OCI-LY3 (cell line): ENCODE measurements around the gene ECSIT.

ENCODE experiments used
- EZH2phosphoT487 ChIP-seq: fragments of 200-600 bp; shearing (Covaris generic); IDR thresholded peaks from 2 replicates; pipeline ENCODE4 v1.6.1; 2018; ENCODE audit warnings: antibody characterized with exemption, mixed run types, low read depth
- TF ChIP-seq, protein P1 (sequence below): fragments of 200-600, 300-600 bp; sonication (generic); IDR thresholded peaks from 2 replicates; pipeline ENCODE4 v1.5.1; 2014; ENCODE audit warnings: antibody characterized with exemption, low read length, low read depth

DNA sequence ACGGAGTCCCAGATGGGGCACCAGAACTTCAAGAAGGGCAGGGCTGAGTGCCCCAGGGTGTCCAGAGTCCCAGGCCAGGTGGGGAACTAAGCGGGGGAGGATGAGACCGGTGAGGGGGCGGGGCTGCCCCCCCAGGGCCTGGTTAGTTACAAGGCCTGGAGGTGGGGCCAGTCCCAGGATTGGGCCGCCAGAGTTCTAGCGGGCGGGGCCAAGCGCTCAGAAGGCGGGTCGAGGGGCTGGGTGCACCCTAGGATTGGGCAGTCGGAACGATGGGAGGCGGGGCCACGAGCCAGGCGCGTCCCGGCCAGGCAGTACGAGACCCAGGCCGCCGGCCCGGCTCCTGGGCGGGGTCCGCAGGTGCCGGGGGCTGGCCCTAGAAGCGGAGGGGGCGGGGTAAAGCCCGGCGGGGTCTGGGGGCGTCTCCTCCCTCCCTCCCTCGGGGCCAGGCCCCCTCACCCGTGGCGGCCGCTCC is 23.9 kb downstream of the ECSIT start:
- TF ChIP-seq, protein P1, sequence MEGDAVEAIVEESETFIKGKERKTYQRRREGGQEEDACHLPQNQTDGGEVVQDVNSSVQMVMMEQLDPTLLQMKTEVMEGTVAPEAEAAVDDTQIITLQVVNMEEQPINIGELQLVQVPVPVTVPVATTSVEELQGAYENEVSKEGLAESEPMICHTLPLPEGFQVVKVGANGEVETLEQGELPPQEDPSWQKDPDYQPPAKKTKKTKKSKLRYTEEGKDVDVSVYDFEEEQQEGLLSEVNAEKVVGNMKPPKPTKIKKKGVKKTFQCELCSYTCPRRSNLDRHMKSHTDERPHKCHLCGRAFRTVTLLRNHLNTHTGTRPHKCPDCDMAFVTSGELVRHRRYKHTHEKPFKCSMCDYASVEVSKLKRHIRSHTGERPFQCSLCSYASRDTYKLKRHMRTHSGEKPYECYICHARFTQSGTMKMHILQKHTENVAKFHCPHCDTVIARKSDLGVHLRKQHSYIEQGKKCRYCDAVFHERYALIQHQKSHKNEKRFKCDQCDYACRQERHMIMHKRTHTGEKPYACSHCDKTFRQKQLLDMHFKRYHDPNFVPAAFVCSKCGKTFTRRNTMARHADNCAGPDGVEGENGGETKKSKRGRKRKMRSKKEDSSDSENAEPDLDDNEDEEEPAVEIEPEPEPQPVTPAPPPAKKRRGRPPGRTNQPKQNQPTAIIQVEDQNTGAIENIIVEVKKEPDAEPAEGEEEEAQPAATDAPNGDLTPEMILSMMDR = no peak
- TF ChIP-seq EZH2phosphoT487 = no peak
